ENCODE results near the gene DPYD.

Gene DPYD

GRCh38 chr1:97077221-97077620 is 843.6 kb downstream of the DPYD start:
- Histone ChIP-seq H3K27ac (ENCODE audit: low read depth, low read length) (no peak overlapping the region), H3K36me3 (ENCODE audit: insufficient read depth, low read length) (peaks cover 6% of the 10 kb centered on the region; the same call in 1 of the 2 replicates)

DNA sequence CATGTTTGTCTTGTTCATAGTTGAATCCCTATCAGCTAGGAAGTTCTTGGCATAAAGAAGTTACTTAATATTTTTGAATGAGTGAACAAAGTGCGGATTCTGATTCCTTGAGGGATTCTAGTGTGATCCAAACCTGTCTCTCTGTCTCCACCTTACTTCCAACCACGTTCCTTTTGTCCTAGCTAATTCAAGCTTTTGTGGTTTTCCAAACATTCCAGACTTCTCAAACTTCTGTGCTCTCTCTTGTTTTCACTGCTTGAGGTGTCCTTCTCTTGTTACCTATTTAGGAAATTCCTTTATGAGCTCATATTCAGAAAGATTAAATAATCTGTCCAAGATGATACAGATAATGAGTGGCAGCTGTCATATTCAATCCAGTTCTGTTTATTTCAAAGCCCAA is 846.1 kb downstream of the DPYD start:
- Histone ChIP-seq H3K4me1 (ENCODE audit: control insufficient read depth, insufficient read depth, low read length, unreplicated experiment) (no peaks in the 10 kb centered on the region), H3K36me3 (ENCODE audit: insufficient read depth, low read length) (peaks cover 6% of the 10 kb centered on the region; the same call in 1 of the 2 replicates), H3K27me3 (ENCODE audit: insufficient read depth, low read length) (no peaks in the 10 kb centered on the region), H3K27ac (ENCODE audit: low read depth, low read length) (no peak overlapping the region), H3K79me2 (ENCODE audit: control insufficient read depth, insufficient read depth, low read length, unreplicated experiment) (no peaks in the 10 kb centered on the region), H3K4me3 (ENCODE audit: low read depth, low read length) (no peak overlapping the region), H2AFZ (ENCODE audit: low read length, unreplicated experiment) (no peak overlapping the region)

More at GRCh38 chr1:97077221-97077620, 843.6 kb downstream of the DPYD start:
- Histone ChIP-seq H3K27me3 (ENCODE audit: insufficient read depth, low read length) (no peaks in the 10 kb centered on the region), H2AFZ (ENCODE audit: low read length, unreplicated experiment) (no peak overlapping the region), H3K4me1 (ENCODE audit: control insufficient read depth, insufficient read depth, low read length, unreplicated experiment) (no peaks in the 10 kb centered on the region), H3K4me3 (ENCODE audit: low read depth, low read length) (no peak overlapping the region), H3K79me2 (ENCODE audit: control insufficient read depth, insufficient read depth, low read length, unreplicated experiment) (no peaks in the 10 kb centered on the region)

- H3K27me3 ChIP-seq (ENCODE audit: insufficient read depth, low read length) = no peaks in the 10 kb centered on the region
- H3K4me1 ChIP-seq (ENCODE audit: control insufficient read depth, insufficient read depth, low read length, unreplicated experiment) = no peaks in the 10 kb centered on the region
- peaks cover 2% of the 10 kb centered on the region; the same call in 1 of the 2 replicates for H3K36me3 ChIP-seq (ENCODE audit: insufficient read depth, low read length)
- no peaks in the 10 kb centered on the region for H3K79me2 ChIP-seq (ENCODE audit: control insufficient read depth, insufficient read depth, low read length, unreplicated experiment)
- H3K27ac ChIP-seq (ENCODE audit: low read depth, low read length) = no peak overlapping the region
- H3K4me3 ChIP-seq (ENCODE audit: low read depth, low read length) = no peak overlapping the region
- H2AFZ ChIP-seq (ENCODE audit: low read length, unreplicated experiment) = no peak overlapping the region
Observed at GRCh38 chr1:97073936-97074335, 846.9 kb downstream of the DPYD start.

DNA sequence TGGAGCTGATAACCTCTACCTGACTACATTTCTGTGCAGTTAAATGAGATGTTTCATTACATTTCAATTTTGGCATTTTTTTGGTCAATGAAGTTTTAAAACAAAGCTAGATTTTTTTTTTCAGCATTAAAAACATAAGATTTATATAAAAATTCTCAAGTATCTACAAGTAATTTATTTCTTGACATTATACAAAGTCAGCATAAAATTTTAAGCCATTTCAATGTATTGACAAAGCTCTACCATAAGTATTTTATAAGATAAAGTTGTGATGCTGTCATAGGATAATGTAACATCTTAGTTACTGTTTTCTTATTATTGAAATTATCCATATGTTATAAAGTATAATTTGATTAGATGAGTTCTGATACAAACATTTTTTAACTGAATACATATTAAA is 847.7 kb downstream of the DPYD start:
- H3K79me2 ChIP-seq (ENCODE audit: control insufficient read depth, insufficient read depth, low read length, unreplicated experiment) = no peaks in the 10 kb centered on the region
- H3K27me3 ChIP-seq (ENCODE audit: insufficient read depth, low read length) = no peaks in the 10 kb centered on the region
- no peak overlapping the region for H3K4me3 ChIP-seq (ENCODE audit: low read depth, low read length)
- H3K27ac ChIP-seq (ENCODE audit: low read depth, low read length) = no peak overlapping the region
- H2AFZ ChIP-seq (ENCODE audit: low read length, unreplicated experiment) = no peak overlapping the region
- no peaks in the 10 kb centered on the region; the same call in 1 of the 2 replicates for H3K36me3 ChIP-seq (ENCODE audit: insufficient read depth, low read length)
- H3K4me1 ChIP-seq (ENCODE audit: control insufficient read depth, insufficient read depth, low read length, unreplicated experiment) = no peaks in the 10 kb centered on the region

DNA sequence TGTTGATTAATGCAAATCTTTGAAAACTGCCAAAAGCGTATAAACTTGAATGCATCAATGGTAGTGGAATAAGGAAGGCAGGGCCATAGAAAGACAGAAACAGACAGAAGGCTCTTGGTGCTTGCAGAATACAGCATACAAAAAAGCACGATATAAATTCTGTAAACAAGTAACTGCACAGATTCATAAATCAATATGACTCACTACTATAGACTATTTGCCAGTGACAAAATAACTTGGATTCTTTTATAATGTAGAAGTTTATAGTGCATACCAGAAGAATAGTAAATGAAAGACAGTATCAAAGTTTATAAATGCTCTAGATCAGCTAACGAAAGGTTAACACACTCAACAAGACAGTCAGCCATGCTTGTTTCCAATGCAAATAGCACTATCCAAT is 849.7 kb downstream of the DPYD start:
- H3K4me1 ChIP-seq (ENCODE audit: control insufficient read depth, insufficient read depth, low read length, unreplicated experiment) = no peaks in the 10 kb centered on the region
- H3K27me3 ChIP-seq (ENCODE audit: insufficient read depth, low read length) = no peaks in the 10 kb centered on the region
- H3K27ac ChIP-seq (ENCODE audit: low read depth, low read length) = no peak overlapping the region
- H3K36me3 ChIP-seq (ENCODE audit: insufficient read depth, low read length) = no peaks in the 10 kb centered on the region
- H3K79me2 ChIP-seq (ENCODE audit: control insufficient read depth, insufficient read depth, low read length, unreplicated experiment) = no peaks in the 10 kb centered on the region
- H3K4me3 ChIP-seq (ENCODE audit: low read depth, low read length) = no peak overlapping the region
- no peak overlapping the region for H2AFZ ChIP-seq (ENCODE audit: low read length, unreplicated experiment)

GRCh38 chr1:97070376-97070775 is 850.5 kb downstream of the DPYD start:
- Histone ChIP-seq H2AFZ (ENCODE audit: low read length, unreplicated experiment) (no peak overlapping the region), H3K36me3 (ENCODE audit: insufficient read depth, low read length) (no peaks in the 10 kb centered on the region), H3K4me3 (ENCODE audit: low read depth, low read length) (no peak overlapping the region), H3K79me2 (ENCODE audit: control insufficient read depth, insufficient read depth, low read length, unreplicated experiment) (no peaks in the 10 kb centered on the region), H3K27me3 (ENCODE audit: insufficient read depth, low read length) (no peaks in the 10 kb centered on the region), H3K4me1 (ENCODE audit: control insufficient read depth, insufficient read depth, low read length, unreplicated experiment) (no peaks in the 10 kb centered on the region), H3K27ac (ENCODE audit: low read depth, low read length) (no peak overlapping the region)

GRCh38 chr1:97069312-97069711 is 851.5 kb downstream of the DPYD start:
- H3K27ac ChIP-seq (ENCODE audit: low read depth, low read length) = no peak overlapping the region
- no peaks in the 10 kb centered on the region for H3K36me3 ChIP-seq (ENCODE audit: insufficient read depth, low read length)
- H3K4me1 ChIP-seq (ENCODE audit: control insufficient read depth, insufficient read depth, low read length, unreplicated experiment) = no peaks in the 10 kb centered on the region
- H3K4me3 ChIP-seq (ENCODE audit: low read depth, low read length) = no peak overlapping the region
- no peaks in the 10 kb centered on the region for H3K79me2 ChIP-seq (ENCODE audit: control insufficient read depth, insufficient read depth, low read length, unreplicated experiment)
- no peaks in the 10 kb centered on the region for H3K27me3 ChIP-seq (ENCODE audit: insufficient read depth, low read length)
- no peak overlapping the region for H2AFZ ChIP-seq (ENCODE audit: low read length, unreplicated experiment)

GRCh38 chr1:97066860-97067259 is 854.0 kb downstream of the DPYD start:
- Histone ChIP-seq H3K27ac (ENCODE audit: low read depth, low read length) (no peak overlapping the region), H3K4me1 (ENCODE audit: control insufficient read depth, insufficient read depth, low read length, unreplicated experiment) (no peaks in the 10 kb centered on the region), H3K79me2 (ENCODE audit: control insufficient read depth, insufficient read depth, low read length, unreplicated experiment) (no peaks in the 10 kb centered on the region), H3K27me3 (ENCODE audit: insufficient read depth, low read length) (no peaks in the 10 kb centered on the region), H3K4me3 (ENCODE audit: low read depth, low read length) (no peak overlapping the region), H3K36me3 (ENCODE audit: insufficient read depth, low read length) (no peaks in the 10 kb centered on the region), H2AFZ (ENCODE audit: low read length, unreplicated experiment) (no peak overlapping the region)

GRCh38 chr1:97063532-97063931 is 857.3 kb downstream of the DPYD start:
- H3K36me3 ChIP-seq (ENCODE audit: insufficient read depth, low read length) = no peaks in the 10 kb centered on the region
- H3K79me2 ChIP-seq (ENCODE audit: control insufficient read depth, insufficient read depth, low read length, unreplicated experiment) = no peaks in the 10 kb centered on the region
- no peaks in the 10 kb centered on the region for H3K27me3 ChIP-seq (ENCODE audit: insufficient read depth, low read length)
- H3K4me3 ChIP-seq (ENCODE audit: low read depth, low read length) = no peak overlapping the region
- no peak overlapping the region for H2AFZ ChIP-seq (ENCODE audit: low read length, unreplicated experiment)
- no peak overlapping the region for H3K27ac ChIP-seq (ENCODE audit: low read depth, low read length)
- H3K4me1 ChIP-seq (ENCODE audit: control insufficient read depth, insufficient read depth, low read length, unreplicated experiment) = no peaks in the 10 kb centered on the region

DNA sequence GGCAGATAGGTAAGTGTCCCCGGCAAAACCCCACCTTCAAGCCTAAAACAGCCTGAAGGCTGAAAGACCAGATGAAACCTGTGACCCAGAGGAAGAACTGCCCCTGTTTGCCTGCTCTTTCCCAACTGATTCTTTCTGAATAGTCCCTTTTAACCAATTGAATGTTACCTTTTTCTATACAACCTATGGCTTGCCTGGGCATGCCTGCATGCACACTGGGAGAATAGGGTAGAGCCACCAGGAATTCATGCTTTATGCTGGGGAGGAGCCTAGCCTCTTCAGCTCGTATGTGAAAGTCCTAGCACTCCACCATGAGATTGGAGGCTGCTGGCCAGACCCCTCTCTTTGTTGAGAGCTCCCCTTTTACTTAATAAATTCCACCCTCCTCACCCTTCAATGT is 859.2 kb downstream of the DPYD start:
- no peaks in the 10 kb centered on the region for H3K79me2 ChIP-seq (ENCODE audit: control insufficient read depth, insufficient read depth, low read length, unreplicated experiment)
- no peaks in the 10 kb centered on the region for H3K4me1 ChIP-seq (ENCODE audit: control insufficient read depth, insufficient read depth, low read length, unreplicated experiment)
- H3K27me3 ChIP-seq (ENCODE audit: insufficient read depth, low read length) = no peaks in the 10 kb centered on the region
- no peak overlapping the region for H2AFZ ChIP-seq (ENCODE audit: low read length, unreplicated experiment)
- no peak overlapping the region for H3K27ac ChIP-seq (ENCODE audit: low read depth, low read length)
- no peak overlapping the region for H3K4me3 ChIP-seq (ENCODE audit: low read depth, low read length)
- no peaks in the 10 kb centered on the region for H3K36me3 ChIP-seq (ENCODE audit: insufficient read depth, low read length)

DNA sequence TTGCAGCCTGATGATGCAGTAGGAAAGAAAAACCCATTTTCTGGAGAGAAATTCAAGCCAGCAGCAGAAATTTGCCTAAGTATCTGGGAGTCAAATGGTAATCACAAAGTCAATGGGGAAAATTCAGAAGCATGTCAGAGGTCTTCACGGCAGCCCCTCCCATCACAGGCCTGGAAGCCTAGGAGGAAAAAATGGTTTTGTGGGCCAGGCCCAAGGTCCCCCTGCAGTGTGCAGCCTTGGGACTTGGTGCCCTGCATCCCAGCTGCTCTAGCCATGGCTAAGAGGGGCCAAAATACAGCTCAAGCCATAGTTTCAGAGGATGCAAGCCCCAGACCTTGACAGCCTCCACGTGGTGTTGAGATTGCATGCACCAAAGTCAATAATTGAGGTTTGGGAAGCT is 864.4 kb downstream of the DPYD start:
- H3K4me1 ChIP-seq (ENCODE audit: control insufficient read depth, insufficient read depth, low read length, unreplicated experiment) = no peaks in the 10 kb centered on the region
- H3K27ac ChIP-seq (ENCODE audit: low read depth, low read length) = no peak overlapping the region
- no peaks in the 10 kb centered on the region for H3K36me3 ChIP-seq (ENCODE audit: insufficient read depth, low read length)
- H2AFZ ChIP-seq (ENCODE audit: low read length, unreplicated experiment) = no peak overlapping the region
- no peaks in the 10 kb centered on the region for H3K79me2 ChIP-seq (ENCODE audit: control insufficient read depth, insufficient read depth, low read length, unreplicated experiment)
- H3K27me3 ChIP-seq (ENCODE audit: insufficient read depth, low read length) = no peaks in the 10 kb centered on the region
- no peak overlapping the region for H3K4me3 ChIP-seq (ENCODE audit: low read depth, low read length)

All from ACC112 (cell line).